Ishikawa (cell line): Measurements from ENCODE around the gene RAB37.

Experiments used
- CEBPB ChIP-seq: IDR thresholded peaks from 2 replicates; pipeline ENCODE4 v1.6.1; 2012
- CREB1 ChIP-seq: IDR thresholded peaks from 2 replicates; pipeline ENCODE4 v1.6.1; 2012; ENCODE audit warnings: low read depth
- EGR1 ChIP-seq: IDR thresholded peaks from 2 replicates; pipeline ENCODE4 v1.6.1; 2012
- EP300 ChIP-seq: IDR thresholded peaks from 2 replicates; pipeline ENCODE4 v1.6.1; 2012; ENCODE audit warnings: borderline replicate concordance
- FOXM1 ChIP-seq: IDR thresholded peaks from 2 replicates; pipeline ENCODE4 v1.6.1; 2012; ENCODE audit warnings: low read depth, borderline replicate concordance
- MAX ChIP-seq: IDR thresholded peaks from 2 replicates; pipeline ENCODE4 v1.6.1; 2012
- NFIC ChIP-seq: IDR thresholded peaks from 2 replicates; pipeline ENCODE4 v1.6.1; 2012
- RAD21 ChIP-seq: IDR thresholded peaks from 2 replicates; pipeline ENCODE4 v1.6.1; 2012; ENCODE audit warnings: low read depth
- TAF1 ChIP-seq: IDR thresholded peaks from 2 replicates; pipeline ENCODE4 v1.6.1; 2012; ENCODE audit warnings: low read depth, mild to moderate bottlenecking
- TCF12 ChIP-seq: IDR thresholded peaks from 2 replicates; pipeline ENCODE4 v1.6.1; 2012; ENCODE audit warnings: low read depth
- TEAD4 ChIP-seq: IDR thresholded peaks from 2 replicates; pipeline ENCODE4 v1.6.1; 2012
- YY1 ChIP-seq: IDR thresholded peaks from 2 replicates; pipeline ENCODE4 v1.6.1; 2012; ENCODE audit warnings: low read depth
- ZBTB7A ChIP-seq: IDR thresholded peaks from 2 replicates; pipeline ENCODE4 v1.6.1; 2012; ENCODE audit warnings: low read depth
- TF ChIP-seq, protein P1 (sequence below): IDR thresholded peaks from 2 replicates; pipeline ENCODE4 v1.6.1; 2012; ENCODE audit warnings: low read depth, mild to moderate bottlenecking
- TF ChIP-seq, protein P2 (sequence below): IDR thresholded peaks from 2 replicates; pipeline ENCODE4 v1.6.1; 2012

The RAB37 gene

GRCh38 chr17:74792586-74793105 is 55.6 kb downstream of the RAB37 start:
- TF ChIP-seq RAD21 (no peak), EP300 (no peak), ZBTB7A (no peak), YY1 (no peak), EGR1 (no peak), NFIC (no peak), TEAD4 (no peak), FOXM1 (no peak), CREB1 (no peak), TAF1 (no peak), TCF12 (no peak)
- TF ChIP-seq, protein P1, sequence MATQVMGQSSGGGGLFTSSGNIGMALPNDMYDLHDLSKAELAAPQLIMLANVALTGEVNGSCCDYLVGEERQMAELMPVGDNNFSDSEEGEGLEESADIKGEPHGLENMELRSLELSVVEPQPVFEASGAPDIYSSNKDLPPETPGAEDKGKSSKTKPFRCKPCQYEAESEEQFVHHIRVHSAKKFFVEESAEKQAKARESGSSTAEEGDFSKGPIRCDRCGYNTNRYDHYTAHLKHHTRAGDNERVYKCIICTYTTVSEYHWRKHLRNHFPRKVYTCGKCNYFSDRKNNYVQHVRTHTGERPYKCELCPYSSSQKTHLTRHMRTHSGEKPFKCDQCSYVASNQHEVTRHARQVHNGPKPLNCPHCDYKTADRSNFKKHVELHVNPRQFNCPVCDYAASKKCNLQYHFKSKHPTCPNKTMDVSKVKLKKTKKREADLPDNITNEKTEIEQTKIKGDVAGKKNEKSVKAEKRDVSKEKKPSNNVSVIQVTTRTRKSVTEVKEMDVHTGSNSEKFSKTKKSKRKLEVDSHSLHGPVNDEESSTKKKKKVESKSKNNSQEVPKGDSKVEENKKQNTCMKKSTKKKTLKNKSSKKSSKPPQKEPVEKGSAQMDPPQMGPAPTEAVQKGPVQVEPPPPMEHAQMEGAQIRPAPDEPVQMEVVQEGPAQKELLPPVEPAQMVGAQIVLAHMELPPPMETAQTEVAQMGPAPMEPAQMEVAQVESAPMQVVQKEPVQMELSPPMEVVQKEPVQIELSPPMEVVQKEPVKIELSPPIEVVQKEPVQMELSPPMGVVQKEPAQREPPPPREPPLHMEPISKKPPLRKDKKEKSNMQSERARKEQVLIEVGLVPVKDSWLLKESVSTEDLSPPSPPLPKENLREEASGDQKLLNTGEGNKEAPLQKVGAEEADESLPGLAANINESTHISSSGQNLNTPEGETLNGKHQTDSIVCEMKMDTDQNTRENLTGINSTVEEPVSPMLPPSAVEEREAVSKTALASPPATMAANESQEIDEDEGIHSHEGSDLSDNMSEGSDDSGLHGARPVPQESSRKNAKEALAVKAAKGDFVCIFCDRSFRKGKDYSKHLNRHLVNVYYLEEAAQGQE: no peak
- TF ChIP-seq, protein P2, sequence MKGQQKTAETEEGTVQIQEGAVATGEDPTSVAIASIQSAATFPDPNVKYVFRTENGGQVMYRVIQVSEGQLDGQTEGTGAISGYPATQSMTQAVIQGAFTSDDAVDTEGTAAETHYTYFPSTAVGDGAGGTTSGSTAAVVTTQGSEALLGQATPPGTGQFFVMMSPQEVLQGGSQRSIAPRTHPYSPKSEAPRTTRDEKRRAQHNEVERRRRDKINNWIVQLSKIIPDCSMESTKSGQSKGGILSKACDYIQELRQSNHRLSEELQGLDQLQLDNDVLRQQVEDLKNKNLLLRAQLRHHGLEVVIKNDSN: no peak

DNA sequence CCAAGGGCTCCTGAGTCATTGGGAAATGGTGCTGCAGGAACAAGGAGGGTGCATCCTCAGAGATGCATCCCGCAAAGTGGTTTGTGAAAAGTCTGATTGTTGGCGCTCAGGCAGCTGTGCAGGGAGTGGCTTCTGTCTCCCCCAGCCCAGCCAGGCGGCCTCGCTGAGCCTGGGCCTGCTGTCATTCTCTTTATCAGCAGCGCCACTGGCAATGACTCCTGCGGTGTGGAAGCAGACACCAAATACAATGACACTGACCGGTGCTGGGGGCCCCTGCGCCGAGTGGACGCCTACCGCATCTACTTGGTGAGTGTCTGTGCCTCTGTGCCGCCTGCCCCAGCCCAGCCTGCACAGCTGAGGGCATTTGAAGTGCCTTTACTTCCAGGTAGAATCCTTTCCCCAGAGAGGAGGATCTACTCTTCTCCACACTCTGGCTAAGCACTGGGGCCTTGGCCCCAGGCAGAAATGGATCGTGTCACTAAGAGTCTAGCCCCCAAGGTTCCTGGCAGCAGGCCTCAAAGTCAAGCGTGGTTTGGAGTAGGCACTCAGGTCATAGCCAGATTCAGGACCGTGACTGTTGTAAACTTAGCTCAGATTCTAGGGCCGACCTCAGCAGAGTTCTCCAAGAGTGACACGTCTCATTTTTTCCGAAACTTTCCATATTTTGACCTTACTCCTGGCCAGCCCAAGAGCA is 58.4 kb downstream of the RAB37 start:
- no peak for TF ChIP-seq EGR1
- no peak for TF ChIP-seq NFIC
- no peak for TF ChIP-seq FOXM1
- TF ChIP-seq RAD21: no peak

DNA sequence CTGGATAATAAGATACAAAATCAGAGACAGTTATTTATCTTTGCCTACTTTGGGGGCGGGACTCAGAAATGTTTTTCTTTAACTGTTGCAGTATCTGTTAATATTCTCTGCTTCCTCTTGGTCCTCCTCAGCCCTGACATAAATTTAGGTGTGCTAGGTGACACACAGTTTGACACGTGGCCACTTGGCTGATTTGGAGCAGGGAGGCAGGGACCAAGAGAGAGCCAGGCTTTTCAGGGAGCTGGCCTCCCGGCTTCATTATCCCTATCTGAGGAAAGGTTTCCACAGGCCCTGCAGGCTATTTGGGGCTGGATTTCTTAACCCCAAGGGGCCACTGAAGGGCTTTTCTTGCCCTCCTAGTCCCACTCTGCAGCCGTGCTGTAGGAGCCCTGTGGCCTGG is 59.2 kb downstream of the RAB37 start:
- no peak for TF ChIP-seq TAF1
- no peak for TF ChIP-seq CREB1
- no peak for TF ChIP-seq YY1
- no peak for TF ChIP-seq RAD21
- TF ChIP-seq MAX: no peak
- TF ChIP-seq, protein P1: no peak
- no peak for TF ChIP-seq EP300
- TF ChIP-seq FOXM1: no peak
- no peak for TF ChIP-seq TEAD4
- no peak for TF ChIP-seq CEBPB
- TF ChIP-seq NFIC: no peak
- TF ChIP-seq EGR1: no peak
- TF ChIP-seq ZBTB7A: no peak
- TF ChIP-seq, protein P2: no peak
- no peak for TF ChIP-seq TCF12

- TF ChIP-seq EP300 (no peak), MAX (no peak), EGR1 (no peak), CREB1 (no peak), CEBPB (no peak)
- TF ChIP-seq, protein P1: no peak
Measured at GRCh38 chr17:74796866-74797265, 59.8 kb downstream of the RAB37 start.
